ENCODE data around the gene LGALSL.

Gene LGALSL

GRCh38 chr2:64506686-64507085 lies 52.7 kb downstream of the LGALSL start:
- H3K4me2 ChIP-seq (ENCODE audit: low read depth, low read length) = no peak overlapping the region
- H3K9ac ChIP-seq (ENCODE audit: low read length) = no peak overlapping the region
- H3K9me3 ChIP-seq (replicated peaks; ENCODE audit: insufficient read depth, low read length) = no peaks in the 10 kb centered on the region
- no peaks in the 10 kb centered on the region for H3K4me1 ChIP-seq (ENCODE audit: low read length)
- no peaks in the 10 kb centered on the region for H3K27me3 ChIP-seq (replicated peaks; ENCODE audit: insufficient read depth, low read length)
- H3F3A ChIP-seq (ENCODE audit: insufficient read depth, low read length) = no peaks in the 10 kb centered on the region
- DNase-seq = no peak
- no peak overlapping the region for H3K27ac ChIP-seq (ENCODE audit: low read length)
- no peaks in the 10 kb centered on the region for H3K9me2 ChIP-seq (replicated peaks; ENCODE audit: insufficient read depth, low read length)
- no peaks in the 10 kb centered on the region for H4K20me1 ChIP-seq (ENCODE audit: insufficient read depth, low read length)
- no peaks in the 10 kb centered on the region for H3K79me2 ChIP-seq (ENCODE audit: low read length)
- no peak overlapping the region for H3K4me3 ChIP-seq (ENCODE audit: low read length)
- H3K36me3 ChIP-seq (replicated peaks; ENCODE audit: insufficient read depth, low read length) = no peaks in the 10 kb centered on the region
- no peak for TF ChIP-seq EZH2phosphoT487 (IDR thresholded peaks at IDR 0.05; ENCODE audit: low read length)
- TF ChIP-seq, protein P1, sequence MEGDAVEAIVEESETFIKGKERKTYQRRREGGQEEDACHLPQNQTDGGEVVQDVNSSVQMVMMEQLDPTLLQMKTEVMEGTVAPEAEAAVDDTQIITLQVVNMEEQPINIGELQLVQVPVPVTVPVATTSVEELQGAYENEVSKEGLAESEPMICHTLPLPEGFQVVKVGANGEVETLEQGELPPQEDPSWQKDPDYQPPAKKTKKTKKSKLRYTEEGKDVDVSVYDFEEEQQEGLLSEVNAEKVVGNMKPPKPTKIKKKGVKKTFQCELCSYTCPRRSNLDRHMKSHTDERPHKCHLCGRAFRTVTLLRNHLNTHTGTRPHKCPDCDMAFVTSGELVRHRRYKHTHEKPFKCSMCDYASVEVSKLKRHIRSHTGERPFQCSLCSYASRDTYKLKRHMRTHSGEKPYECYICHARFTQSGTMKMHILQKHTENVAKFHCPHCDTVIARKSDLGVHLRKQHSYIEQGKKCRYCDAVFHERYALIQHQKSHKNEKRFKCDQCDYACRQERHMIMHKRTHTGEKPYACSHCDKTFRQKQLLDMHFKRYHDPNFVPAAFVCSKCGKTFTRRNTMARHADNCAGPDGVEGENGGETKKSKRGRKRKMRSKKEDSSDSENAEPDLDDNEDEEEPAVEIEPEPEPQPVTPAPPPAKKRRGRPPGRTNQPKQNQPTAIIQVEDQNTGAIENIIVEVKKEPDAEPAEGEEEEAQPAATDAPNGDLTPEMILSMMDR (IDR thresholded peaks at IDR 0.05; ENCODE audit: low read length) = no peak
- no peak for TF ChIP-seq EZH2 (optimal IDR thresholded peaks at IDR 0.05; ENCODE audit: low read depth, low read length)
- H2AFZ ChIP-seq (ENCODE audit: low read length) = no peak overlapping the region
